Keratinocyte (primary cell): ENCODE data around the gene CTNND2.

ENCODE experiments used
- EZH2 ChIP-seq: IDR thresholded peaks from one replicate; pipeline ENCODE4 v1.6.1; 2012; ENCODE audit warnings: inconsistent platforms, mild to moderate bottlenecking, low read length, moderate library complexity
- TF ChIP-seq, protein P1 (sequence below), 3 experiments: IDR thresholded peaks in 1 of 3; conservative IDR thresholded peaks in 1 of 3; optimal IDR thresholded peaks in 1 of 3; 2 replicates in 2 of 3; 3 replicates in 1 of 3; pipeline versions ENCODE3 to v1.5.1; 2011; ENCODE audit warnings: low read length in 3 of 3, mild to moderate bottlenecking in 3 of 3, moderate library complexity in 2 of 3, control low read depth in 1 of 3, inconsistent platforms in 1 of 3; ENCODE audit not compliant: insufficient read depth in 2 of 3; ENCODE audit errors: extremely low read depth in 1 of 3

DNA sequence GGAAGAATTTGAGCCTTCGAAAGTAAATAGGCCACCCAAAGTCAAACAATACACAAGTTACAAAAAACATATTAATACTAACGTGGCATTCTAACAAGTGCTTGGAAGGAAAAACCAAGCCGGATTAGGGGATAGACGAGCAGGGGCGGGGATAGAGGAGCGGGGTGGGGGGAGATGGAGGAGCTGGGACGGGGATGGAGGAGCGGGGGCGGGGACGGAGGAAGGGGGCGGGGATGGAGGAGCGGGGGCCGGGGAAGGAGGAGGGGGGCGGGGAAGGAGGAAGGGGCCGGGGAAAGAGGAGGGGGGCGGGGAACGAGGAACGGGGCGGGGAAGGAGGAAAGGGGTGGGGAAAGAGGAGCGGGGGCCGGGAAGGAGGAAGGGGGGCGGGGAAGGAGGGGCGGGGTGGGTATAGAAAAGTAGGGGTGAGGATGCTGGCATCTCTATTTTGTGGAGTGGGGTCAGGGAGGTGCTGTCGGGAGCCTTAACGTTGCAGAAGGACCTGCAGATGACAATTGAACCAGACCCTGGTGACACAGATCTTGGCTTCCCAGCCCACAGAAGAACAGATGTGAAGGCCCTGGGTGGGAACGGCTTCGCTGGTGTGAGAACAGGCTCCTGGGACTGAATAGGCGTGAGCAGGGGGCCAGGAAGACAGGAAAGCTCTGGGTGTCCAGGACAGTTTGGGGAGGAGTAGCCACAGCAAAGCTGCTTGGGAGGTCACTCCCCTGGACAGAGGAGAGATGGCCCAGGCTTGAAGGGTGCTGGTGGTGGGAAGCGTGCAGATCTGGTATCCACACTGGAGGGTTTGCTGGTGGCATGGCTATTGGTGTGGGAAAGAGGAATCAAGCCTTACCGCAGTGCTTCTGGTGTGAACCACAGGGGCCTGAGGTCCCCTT lies 909.9 kb downstream of the CTNND2 start:
- TF ChIP-seq, protein P1, sequence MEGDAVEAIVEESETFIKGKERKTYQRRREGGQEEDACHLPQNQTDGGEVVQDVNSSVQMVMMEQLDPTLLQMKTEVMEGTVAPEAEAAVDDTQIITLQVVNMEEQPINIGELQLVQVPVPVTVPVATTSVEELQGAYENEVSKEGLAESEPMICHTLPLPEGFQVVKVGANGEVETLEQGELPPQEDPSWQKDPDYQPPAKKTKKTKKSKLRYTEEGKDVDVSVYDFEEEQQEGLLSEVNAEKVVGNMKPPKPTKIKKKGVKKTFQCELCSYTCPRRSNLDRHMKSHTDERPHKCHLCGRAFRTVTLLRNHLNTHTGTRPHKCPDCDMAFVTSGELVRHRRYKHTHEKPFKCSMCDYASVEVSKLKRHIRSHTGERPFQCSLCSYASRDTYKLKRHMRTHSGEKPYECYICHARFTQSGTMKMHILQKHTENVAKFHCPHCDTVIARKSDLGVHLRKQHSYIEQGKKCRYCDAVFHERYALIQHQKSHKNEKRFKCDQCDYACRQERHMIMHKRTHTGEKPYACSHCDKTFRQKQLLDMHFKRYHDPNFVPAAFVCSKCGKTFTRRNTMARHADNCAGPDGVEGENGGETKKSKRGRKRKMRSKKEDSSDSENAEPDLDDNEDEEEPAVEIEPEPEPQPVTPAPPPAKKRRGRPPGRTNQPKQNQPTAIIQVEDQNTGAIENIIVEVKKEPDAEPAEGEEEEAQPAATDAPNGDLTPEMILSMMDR (optimal IDR thresholded peaks at IDR 0.05 in 1 of 3, IDR thresholded peaks at IDR 0.05 in 1 of 3, conservative IDR thresholded peaks at IDR 0.05 in 1 of 3; ENCODE audit: extremely low read depth in 1 of 3, insufficient read depth in 2 of 3, low read length in 3 of 3): no peak
- no peak for TF ChIP-seq EZH2
